Raji (cell line): ENCODE measurements around the gene NUDT3.

Experiments
- POLR2A ChIP-seq: IDR thresholded peaks from 2 replicates; pipeline ENCODE4 v1.6.1; 2011; ENCODE audit warnings: low read depth, low read length, control low read depth; ENCODE audit not compliant: insufficient read depth

The NUDT3 gene

DNA sequence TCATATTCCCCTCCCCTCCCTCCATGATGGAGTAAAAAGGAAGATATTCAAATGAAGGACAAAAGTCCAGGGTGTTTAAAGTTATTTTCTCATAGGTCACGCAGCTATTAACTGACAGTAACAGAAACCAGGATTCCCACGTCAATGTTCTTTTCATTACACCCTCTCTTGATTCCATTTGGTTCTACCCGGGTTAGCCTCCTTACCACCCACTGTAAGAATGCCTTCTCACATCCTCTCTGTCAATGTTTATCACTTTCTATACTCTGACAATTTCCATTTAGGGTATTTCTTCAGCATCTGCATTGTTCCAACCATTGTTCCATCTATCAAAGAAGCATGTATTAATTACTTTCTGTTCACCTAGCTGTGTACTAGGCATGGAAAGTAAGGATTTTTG is 52.1 kb downstream of the NUDT3 start:
- no peak for TF ChIP-seq POLR2A

DNA sequence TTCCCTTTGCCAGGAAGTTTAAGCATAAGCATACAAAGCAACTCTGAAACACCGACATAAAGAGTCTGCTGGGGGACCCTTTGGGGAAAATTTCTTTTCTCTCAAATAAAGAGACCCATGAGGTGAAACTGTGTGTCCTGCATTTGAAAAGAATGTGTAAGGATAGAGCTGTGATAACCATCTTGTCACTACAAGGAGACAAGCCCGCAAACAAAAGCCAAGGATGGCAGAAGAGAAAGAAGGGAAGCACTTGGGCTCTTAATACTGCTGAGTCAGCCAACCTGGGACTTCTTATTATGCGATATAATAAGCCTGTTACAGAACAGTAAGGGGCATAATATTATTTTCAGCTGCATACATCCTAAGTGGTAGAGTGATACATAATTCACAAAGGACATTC is 52.5 kb downstream of the NUDT3 start:
- TF ChIP-seq POLR2A: no peak

GRCh38 chr6:34339432-34339831 is 53.0 kb downstream of the NUDT3 start:
- no peak for TF ChIP-seq POLR2A

- no peak for TF ChIP-seq POLR2A
Observed at GRCh38 chr6:34338811-34339210, 53.7 kb downstream of the NUDT3 start.

GRCh38 chr6:34338377-34338776 is 54.1 kb downstream of the NUDT3 start:
- TF ChIP-seq POLR2A: no peak

DNA sequence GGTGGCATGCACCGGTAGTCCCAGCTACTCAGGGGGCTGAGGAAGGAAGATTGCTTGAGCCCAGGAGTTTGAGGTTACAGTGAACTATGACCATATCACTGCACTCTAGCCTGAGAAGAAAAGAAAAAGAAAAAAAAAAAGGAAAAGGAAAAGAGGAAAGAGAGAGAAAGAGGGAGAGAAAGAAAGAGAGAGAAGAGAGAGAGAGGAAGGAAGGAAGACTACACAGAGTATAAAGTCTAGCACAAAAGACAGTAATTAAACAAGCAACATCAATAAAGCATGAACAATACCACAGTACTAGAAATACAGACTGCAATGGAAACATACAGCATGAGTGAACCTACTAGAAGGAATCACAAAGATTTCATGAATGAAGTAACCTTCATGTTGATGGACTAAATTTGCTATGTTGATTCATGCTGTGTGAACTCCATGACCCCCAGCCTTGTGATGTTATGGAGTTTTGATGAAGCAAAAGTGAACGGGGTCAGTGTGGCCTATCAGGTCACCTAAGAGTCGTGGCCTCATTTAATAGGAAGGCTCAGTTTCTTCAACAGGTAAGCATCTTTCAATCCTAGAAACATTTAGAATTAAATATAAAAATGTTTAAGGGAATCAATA is 57.6 kb downstream of the NUDT3 start:
- no peak for TF ChIP-seq POLR2A

- no peak for TF ChIP-seq POLR2A
Observed at GRCh38 chr6:34333858-34334257, 58.6 kb downstream of the NUDT3 start.

DNA sequence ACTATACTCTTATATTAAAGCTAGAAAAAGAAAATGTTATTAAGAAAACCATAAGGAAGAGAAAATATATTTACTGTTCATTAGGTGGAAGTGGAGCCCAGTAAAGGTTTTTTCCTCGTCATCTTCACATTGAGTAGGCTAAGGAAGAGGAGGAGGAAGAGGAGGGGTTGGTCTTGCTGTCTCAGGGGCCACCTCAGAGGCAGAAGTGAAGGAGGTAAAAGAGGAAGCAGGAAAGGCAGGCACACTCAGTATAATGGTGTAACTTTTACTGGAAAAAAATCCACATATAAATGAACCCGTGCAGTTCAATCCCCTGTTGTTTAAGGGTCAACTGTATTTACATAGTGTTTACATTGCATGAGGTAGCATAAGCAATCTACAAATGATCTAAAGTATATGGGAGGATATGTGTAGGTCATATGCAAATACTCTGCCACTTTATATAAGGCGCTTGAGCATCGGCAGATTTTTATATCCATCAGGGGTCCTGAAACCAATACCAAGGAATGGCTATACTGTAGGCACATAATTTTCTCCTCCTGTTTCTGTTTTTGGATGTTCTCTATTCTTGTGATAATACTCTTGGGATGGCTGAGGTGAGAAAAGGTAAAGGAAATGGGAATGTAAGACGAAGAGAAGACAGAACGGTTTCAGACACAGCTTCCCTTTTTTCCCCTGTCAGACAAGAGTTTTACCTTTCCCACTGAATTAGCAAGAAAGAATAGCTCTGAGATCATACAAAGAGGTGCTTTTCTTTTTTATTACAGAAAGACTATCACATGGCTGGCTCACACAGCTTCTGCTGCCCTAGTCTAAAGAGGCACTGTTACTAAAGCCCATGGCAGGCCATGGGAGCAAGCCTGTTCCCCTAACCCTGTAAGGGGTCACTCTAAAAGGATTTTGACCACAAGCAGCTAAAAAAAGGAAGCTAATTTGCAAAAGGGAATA is 59.9 kb downstream of the NUDT3 start:
- no peak for TF ChIP-seq POLR2A

DNA sequence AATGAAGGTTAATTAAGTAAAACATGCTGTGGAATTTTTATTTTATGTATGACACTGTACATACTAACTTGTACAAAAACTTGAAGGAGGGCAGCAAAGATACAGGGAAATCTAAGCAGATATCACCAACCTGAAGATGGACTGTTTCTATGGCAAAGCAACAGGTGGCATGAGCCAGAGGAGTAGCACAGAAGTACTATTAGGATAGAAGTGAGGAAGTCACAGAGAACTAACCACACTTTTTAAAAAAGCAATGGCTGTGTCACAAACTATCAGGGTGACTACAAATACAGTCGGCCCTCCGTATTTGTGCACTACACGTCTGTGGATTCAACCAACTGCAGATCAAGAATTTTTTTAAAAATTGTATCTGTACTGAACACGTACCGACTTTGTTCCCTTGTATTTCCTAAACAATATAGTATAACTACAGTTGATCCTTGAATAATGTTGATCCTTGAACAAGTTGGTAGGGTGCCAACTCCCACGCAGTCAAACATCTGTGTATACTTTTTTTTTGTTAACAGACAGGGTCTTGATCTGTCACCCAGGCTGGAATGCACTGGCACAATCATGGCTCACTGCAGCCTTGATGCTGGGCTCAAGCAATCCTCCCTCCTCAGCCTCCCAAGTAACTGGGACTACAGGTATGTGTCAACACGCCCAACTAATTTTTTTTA is 61.0 kb downstream of the NUDT3 start:
- TF ChIP-seq POLR2A: no peak

GRCh38 chr6:34328969-34329368 is 63.5 kb downstream of the NUDT3 start:
- no peak for TF ChIP-seq POLR2A

GRCh38 chr6:34325633-34326032 is 66.8 kb downstream of the NUDT3 start:
- no peak for TF ChIP-seq POLR2A

- no peak for TF ChIP-seq POLR2A
Observed at GRCh38 chr6:34324738-34325444, 67.6 kb downstream of the NUDT3 start.

GRCh38 chr6:34323300-34323699 is 69.2 kb downstream of the NUDT3 start:
- TF ChIP-seq POLR2A: no peak

GRCh38 chr6:34322732-34323131 is 69.7 kb downstream of the NUDT3 start:
- no peak for TF ChIP-seq POLR2A

DNA sequence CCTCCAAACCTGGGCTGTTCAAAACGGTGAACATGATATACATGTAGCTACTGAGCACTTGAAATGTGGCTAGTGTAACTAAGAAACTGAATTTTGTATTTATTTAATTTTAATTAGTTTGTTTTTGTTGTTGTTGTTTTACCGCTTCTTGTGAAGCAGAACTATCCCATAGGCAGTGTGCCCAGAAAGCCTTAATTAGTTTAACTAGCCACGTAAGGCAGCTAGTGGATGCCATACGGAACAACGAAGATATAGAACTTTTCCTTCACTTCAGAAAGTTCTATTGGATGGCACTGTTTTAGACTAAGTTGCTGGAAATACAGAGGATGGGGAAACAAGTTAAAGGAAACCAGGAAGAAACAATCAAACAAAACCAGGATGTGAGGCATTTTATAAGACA is 70.6 kb downstream of the NUDT3 start:
- no peak for TF ChIP-seq POLR2A
